ENCODE data around the gene BIN1.

Gene BIN1

GRCh38 chr2:127103243-127104165 lies 3.5 kb downstream of the BIN1 start:
- no peak for TF ChIP-seq CTCF (IDR thresholded peaks at IDR 0.05; ENCODE audit: low read depth, low read length)
- DNase-seq (ENCODE audit: extremely low read depth, low read depth), result no peak

- DNase-seq (ENCODE audit: extremely low read depth, low read depth), result no peak
- no peak for TF ChIP-seq CTCF (IDR thresholded peaks at IDR 0.05; ENCODE audit: low read depth, low read length)
Observed at GRCh38 chr2:127102521-127103242, 4.3 kb downstream of the BIN1 start.

GRCh38 chr2:127101756-127102477 lies 5.0 kb downstream of the BIN1 start:
- DNase-seq (ENCODE audit: extremely low read depth, low read depth), result no peak
- no peak for TF ChIP-seq CTCF (IDR thresholded peaks at IDR 0.05; ENCODE audit: low read depth, low read length)

GRCh38 chr2:127101048-127101611 lies 5.8 kb downstream of the BIN1 start:
- no peak for DNase-seq (ENCODE audit: extremely low read depth, low read depth)
- no peak for TF ChIP-seq CTCF (IDR thresholded peaks at IDR 0.05; ENCODE audit: low read depth, low read length)

GRCh38 chr2:127100251-127101047 lies 6.5 kb downstream of the BIN1 start:
- no peak for DNase-seq (ENCODE audit: extremely low read depth, low read depth)
- TF ChIP-seq CTCF (IDR thresholded peaks at IDR 0.05; ENCODE audit: low read depth, low read length), result no peak

GRCh38 chr2:127098711-127099110 lies 8.2 kb downstream of the BIN1 start:
- no peak for DNase-seq (ENCODE audit: extremely low read depth, low read depth)
- no peak for TF ChIP-seq CTCF (IDR thresholded peaks at IDR 0.05; ENCODE audit: low read depth, low read length)
